Gastroesophageal sphincter (tissue), 4 donors: ENCODE measurements around the gene NCAPD2. TPM values are rescaled to one million over a fixed set of nuclear protein-coding genes. Genes with fewer than 3 reads are reported as not detected.
A peak's percentile ranks its signal among the peaks of the same experiment; 100 is the strongest.

Experiments
- ATAC-seq: fragments of 150-250 bp; one replicate; pipeline ENCODE4 v1.9.1; 2016; ENCODE audit warnings: mild to moderate bottlenecking, moderate library complexity
- H3K27ac ChIP-seq, 4 donors: fragments of 200-600 bp; sonication (generic) in 3 of 4; 1 replicate in 3 of 4; 2 replicates in 1 of 4; pipeline ENCODE4 v1.5.1; 2016 to 2019
- H3K27me3 ChIP-seq: fragments of 200-600 bp; sonication (generic); one replicate; pipeline ENCODE4 v1.5.1; 2019
- H3K36me3 ChIP-seq, 2 donors: fragments of 200-600 bp; sonication (generic); one replicate each; pipeline ENCODE4 v1.5.1; 2019; ENCODE audit warnings: control low read depth in 1 of 2
- H3K4me1 ChIP-seq, 3 donors: fragments of 200-600 bp; sonication (generic); 1 replicate in 2 of 3; 2 replicates in 1 of 3; pipeline ENCODE4 v1.5.1; 2016 to 2019; ENCODE audit warnings: control low read depth in 2 of 3
- H3K4me3 ChIP-seq, 2 donors: fragments of 200-600 bp; sonication (generic); one replicate each; pipeline ENCODE4 v1.5.1; 2019; ENCODE audit warnings: mild to moderate bottlenecking in 1 of 2, moderate library complexity in 1 of 2
- H3K9me3 ChIP-seq, 3 donors: fragments of 200-600 bp; sonication (generic); one replicate each; pipeline ENCODE4 v1.5.1; 2017 to 2019; ENCODE audit warnings: control low read depth in 2 of 3
- EP300 ChIP-seq: sonication (generic); formaldehyde crosslinking; IDR thresholded peaks from one replicate; pipeline ENCODE4 v1.6.1; 2017; ENCODE audit warnings: antibody characterized with exemption, mild to moderate bottlenecking
- POLR2A ChIP-seq, 2 donors: fragments of 450-650 bp; IDR thresholded peaks; one replicate each; pipeline ENCODE4 v1.6.1; 2017; ENCODE audit warnings: antibody characterized with exemption in 2 of 2, mild to moderate bottlenecking in 2 of 2, moderate library complexity in 1 of 2
- POLR2AphosphoS5 ChIP-seq: sonication (generic); formaldehyde crosslinking; IDR thresholded peaks from one replicate; pipeline ENCODE4 v1.6.1; 2017; ENCODE audit warnings: antibody characterized with exemption
- WGBS, 2 donors: methylation state at CpG; one replicate each; pipeline ENCODE4 v1.1.5; 2018; ENCODE audit warnings: low coverage in 1 of 2; 5-methylcytosine and 5-hydroxymethylcytosine counted together
- total RNA-seq, 4 donors: library from RNA; depleted of rRNA; stranded (reverse); fragments of >200 nt; gene quantifications; one replicate each; pipeline ENCODE4 v1.1.0, GENCODE V29; 2016
- TF ChIP-seq, protein P1 (sequence below), 4 experiments: fragments of 200-600 bp in 2 of 4; fragments of 450-650 bp in 2 of 4; sonication (generic) in 1 of 4; IDR thresholded peaks; one replicate each; pipeline ENCODE4 v1.5.1; 2017 to 2019; ENCODE audit warnings: antibody characterized with exemption in 4 of 4, mild to moderate bottlenecking in 2 of 4, moderate library complexity in 2 of 4

Gene NCAPD2
- total RNA-seq, 4 donors from 2014 or later: 21.2 to 28.0 (median 24.8) TPM

DNA sequence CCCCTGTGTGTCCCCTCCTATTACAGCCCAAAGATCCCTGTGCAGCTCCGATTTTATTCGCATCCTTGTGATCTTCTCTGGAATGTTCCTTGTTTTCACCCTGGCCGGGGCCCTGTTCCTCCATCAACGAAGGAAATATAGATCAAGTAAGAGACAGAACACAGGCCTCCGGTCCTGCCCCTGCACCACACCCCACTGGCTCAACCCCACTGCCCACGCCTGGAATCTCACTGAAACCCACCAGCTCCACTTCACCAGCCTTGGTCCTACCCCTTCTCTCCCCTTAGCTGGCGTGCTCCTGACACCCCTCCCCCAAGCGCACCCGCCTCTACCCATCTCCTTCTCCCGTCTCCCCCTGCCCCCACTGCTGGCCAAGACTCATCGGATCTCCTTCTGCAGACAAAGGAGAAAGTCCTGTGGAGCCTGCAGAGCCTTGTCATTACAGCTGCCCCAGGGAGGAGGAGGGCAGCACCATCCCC lies 43.0 kb upstream of the NCAPD2 start:
- TF ChIP-seq POLR2AphosphoS5: no peak
- no peak for TF ChIP-seq EP300
- TF ChIP-seq, protein P1, sequence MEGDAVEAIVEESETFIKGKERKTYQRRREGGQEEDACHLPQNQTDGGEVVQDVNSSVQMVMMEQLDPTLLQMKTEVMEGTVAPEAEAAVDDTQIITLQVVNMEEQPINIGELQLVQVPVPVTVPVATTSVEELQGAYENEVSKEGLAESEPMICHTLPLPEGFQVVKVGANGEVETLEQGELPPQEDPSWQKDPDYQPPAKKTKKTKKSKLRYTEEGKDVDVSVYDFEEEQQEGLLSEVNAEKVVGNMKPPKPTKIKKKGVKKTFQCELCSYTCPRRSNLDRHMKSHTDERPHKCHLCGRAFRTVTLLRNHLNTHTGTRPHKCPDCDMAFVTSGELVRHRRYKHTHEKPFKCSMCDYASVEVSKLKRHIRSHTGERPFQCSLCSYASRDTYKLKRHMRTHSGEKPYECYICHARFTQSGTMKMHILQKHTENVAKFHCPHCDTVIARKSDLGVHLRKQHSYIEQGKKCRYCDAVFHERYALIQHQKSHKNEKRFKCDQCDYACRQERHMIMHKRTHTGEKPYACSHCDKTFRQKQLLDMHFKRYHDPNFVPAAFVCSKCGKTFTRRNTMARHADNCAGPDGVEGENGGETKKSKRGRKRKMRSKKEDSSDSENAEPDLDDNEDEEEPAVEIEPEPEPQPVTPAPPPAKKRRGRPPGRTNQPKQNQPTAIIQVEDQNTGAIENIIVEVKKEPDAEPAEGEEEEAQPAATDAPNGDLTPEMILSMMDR (IDR thresholded peaks at IDR 0.05): no peak
- no peak for TF ChIP-seq POLR2A (IDR thresholded peaks at IDR 0.05)
- Histone ChIP-seq H3K27ac (peak overlapping the region; percentile 83 to 98 (median 95)), H3K4me3 (peak overlapping the region; percentile 63 to 72), H3K9me3 (no peaks in the 10 kb centered on the region), H3K27me3 (no peaks in the 10 kb centered on the region), H3K4me1 (peaks cover 3 to 49% (median 16%) of the 10 kb centered on the region in 3 donors), H3K36me3 (peaks cover 0 to 49% of the 10 kb centered on the region in 2 donors)
- no peak for ATAC-seq
- 6 to 7% methylated on average over 6 of the region's 11 CpGs for WGBS, 2 donors

DNA sequence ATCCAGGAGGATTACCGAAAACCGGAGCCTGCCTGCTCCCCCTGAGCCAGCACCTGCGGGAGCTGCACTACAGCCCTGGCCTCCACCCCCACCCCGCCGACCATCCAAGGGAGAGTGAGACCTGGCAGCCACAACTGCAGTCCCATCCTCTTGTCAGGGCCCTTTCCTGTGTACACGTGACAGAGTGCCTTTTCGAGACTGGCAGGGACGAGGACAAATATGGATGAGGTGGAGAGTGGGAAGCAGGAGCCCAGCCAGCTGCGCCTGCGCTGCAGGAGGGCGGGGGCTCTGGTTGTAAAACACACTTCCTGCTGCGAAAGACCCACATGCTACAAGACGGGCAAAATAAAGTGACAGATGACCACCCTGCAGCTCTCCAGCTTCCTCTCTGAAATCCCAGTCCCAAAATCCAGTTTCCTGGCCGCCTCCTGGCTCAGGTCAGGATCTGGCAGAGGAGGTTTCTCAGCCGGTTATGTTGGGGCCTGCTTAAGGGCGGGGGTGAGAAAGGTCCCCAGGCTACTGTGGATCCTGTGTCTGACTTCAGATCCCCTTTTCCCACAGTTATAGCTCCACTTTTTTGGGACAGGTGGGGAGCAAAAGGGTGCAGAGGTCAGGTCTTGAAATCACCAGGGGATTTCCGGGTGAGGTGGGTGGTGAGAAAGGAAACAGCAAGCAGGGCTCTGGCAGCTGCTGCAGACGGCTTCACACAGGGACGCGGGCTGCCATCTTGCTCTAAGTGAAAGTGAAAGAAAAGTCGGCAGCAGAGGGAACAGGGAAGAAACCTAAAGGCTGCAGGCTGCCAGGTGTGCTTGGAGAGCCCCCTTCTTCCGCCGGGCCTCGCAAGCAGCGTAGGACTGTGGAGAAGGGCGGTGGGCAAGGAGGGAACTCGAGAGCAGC lies 42.3 kb upstream of the NCAPD2 start, which contains the start of gene TAPBPL:
TAPBPL (plus strand) TSS at position 695 of the 897 bp plus-strand sequence. CDS start 207 bp downstream, outside the sequence.
- H3K4me3 ChIP-seq: peak within 1 kb of the TSS; percentile 63 to 72
- 0% methylated on average over 2 to 12 of the region's 27 CpGs for WGBS, 2 donors
- no peaks in the 10 kb centered on the region for H3K27me3 ChIP-seq
- H3K4me1 ChIP-seq: peaks cover 3 to 49% (median 16%) of the 10 kb centered on the region in 3 donors
- no peak for TF ChIP-seq EP300
- peak; percentile 67 for TF ChIP-seq POLR2AphosphoS5
- peak; percentile 36 to 57 for TF ChIP-seq POLR2A (IDR thresholded peaks at IDR 0.05)
- TF ChIP-seq, protein P1 (IDR thresholded peaks at IDR 0.05): no peak
- peak; percentile 91 for ATAC-seq
- no peaks in the 10 kb centered on the region for H3K9me3 ChIP-seq
- H3K36me3 ChIP-seq: peaks cover 0 to 45% of the 10 kb centered on the region in 2 donors
- peak within 1 kb of the TSS; percentile 83 to 98 (median 95) for H3K27ac ChIP-seq

DNA sequence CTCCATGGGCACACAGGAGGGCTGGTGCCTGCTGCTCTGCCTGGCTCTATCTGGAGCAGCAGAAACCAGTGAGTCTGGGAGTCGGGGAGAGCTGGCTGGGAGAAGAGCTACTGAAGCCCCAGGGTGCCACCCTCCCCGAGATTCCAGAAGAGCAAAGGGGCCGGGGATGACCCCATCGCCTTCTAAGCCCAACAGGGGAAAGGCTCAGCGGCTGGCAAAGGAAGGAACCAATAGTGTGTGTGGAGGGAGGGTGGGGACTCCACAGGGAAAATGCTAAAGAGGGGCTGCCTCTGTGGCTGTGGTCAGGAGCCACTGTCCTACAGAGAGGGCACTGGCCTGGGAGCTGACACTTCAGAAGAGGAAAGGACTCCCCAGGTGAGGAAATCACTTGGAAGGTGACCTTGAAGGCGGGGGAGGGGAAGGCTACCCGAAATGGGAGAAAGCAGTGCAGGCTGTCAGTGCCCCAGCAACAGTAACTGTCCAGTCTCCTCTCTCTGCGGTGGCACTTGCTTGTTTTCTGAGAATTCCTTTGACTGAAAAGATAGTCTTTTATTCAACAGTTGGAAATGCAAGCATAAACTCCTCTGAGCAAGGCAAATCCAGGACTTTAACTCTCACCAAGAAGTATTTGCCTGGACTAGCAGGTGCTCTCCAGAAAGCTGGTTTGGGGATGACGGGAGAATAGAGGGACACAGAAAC lies 41.5 kb upstream of the NCAPD2 start:
- Histone ChIP-seq H3K4me1 (peaks cover 3 to 49% (median 16%) of the 10 kb centered on the region in 3 donors), H3K4me3 (peak overlapping the region; percentile 63 to 72), H3K27ac (peak overlapping the region; percentile 83 to 98 (median 95)), H3K9me3 (no peaks in the 10 kb centered on the region), H3K36me3 (peaks cover 0 to 45% of the 10 kb centered on the region in 2 donors), H3K27me3 (no peaks in the 10 kb centered on the region)
- peak; percentile 10 for ATAC-seq
- WGBS, 2 donors: 3 to 8% methylated on average over 4 to 6 of the region's 9 CpGs
- TF ChIP-seq POLR2A (IDR thresholded peaks at IDR 0.05): no peak
- TF ChIP-seq, protein P1 (IDR thresholded peaks at IDR 0.05): no peak
- TF ChIP-seq POLR2AphosphoS5: no peak
- no peak for TF ChIP-seq EP300

DNA sequence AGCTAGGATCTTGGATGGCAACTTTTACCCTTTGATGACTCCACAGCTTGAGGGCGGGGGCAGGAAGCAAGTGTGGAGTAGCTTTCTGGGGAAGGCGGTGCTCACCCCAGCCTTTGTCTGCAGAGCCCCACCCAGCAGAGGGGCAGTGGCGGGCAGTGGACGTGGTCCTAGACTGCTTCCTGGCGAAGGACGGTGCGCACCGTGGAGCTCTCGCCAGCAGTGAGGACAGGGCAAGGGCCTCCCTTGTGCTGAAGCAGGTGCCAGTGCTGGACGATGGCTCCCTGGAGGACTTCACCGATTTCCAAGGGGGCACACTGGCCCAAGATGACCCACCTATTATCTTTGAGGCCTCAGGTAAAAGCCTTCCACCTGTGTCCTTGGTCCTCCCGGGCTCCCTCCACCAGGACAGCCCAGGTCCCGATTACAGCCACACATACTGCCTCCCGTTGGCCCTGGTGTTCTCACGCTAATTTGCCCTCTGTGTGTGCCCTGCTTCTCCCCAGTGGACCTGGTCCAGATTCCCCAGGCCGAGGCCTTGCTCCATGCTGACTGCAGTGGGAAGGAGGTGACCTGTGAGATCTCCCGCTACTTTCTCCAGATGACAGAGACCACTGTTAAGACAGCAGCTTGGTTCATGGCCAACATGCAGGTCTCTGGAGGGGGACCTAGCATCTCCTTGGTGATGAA lies 40.8 kb upstream of the NCAPD2 start:
- peaks cover 3 to 49% (median 16%) of the 10 kb centered on the region in 3 donors for H3K4me1 ChIP-seq
- ATAC-seq: no peak
- no peaks in the 10 kb centered on the region for H3K9me3 ChIP-seq
- 40 to 41% methylated on average over 7 to 9 of the region's 17 CpGs for WGBS, 2 donors
- H3K4me3 ChIP-seq: peak overlapping the region; percentile 63 to 72
- H3K27ac ChIP-seq: peak overlapping the region; percentile 83 to 98 (median 95)
- TF ChIP-seq EP300: no peak
- TF ChIP-seq POLR2A (IDR thresholded peaks at IDR 0.05): no peak
- no peaks in the 10 kb centered on the region for H3K27me3 ChIP-seq
- H3K36me3 ChIP-seq: peaks cover 0 to 45% of the 10 kb centered on the region in 2 donors
